Ovary (tissue), 3 donors: ENCODE measurements around the gene VEPH1.

ENCODE experiments used
- CTCF ChIP-seq, 3 donors: fragments of 450-650 bp in 2 of 3; fragments of 200-600 bp in 1 of 3; IDR thresholded peaks; one replicate each; pipeline versions ENCODE4 v1.5.1 to v1.8.0; 2016 to 2022; ENCODE audit warnings: antibody characterized with exemption in 3 of 3, mild to moderate bottlenecking in 1 of 3
- EP300 ChIP-seq: sonication (generic); formaldehyde crosslinking; IDR thresholded peaks from one replicate; pipeline ENCODE4 v1.6.1; 2017; ENCODE audit warnings: antibody characterized with exemption
- POLR2A ChIP-seq: fragments of 450-650 bp; IDR thresholded peaks from one replicate; pipeline ENCODE4 v1.6.1; 2017; ENCODE audit warnings: antibody characterized with exemption, mild to moderate bottlenecking, moderate library complexity
- donor health status: DM: no; HTN: no; CAD: no.

- TF ChIP-seq POLR2A: no peak
- no peak for TF ChIP-seq CTCF (IDR thresholded peaks at IDR 0.05)
- no peak for TF ChIP-seq EP300
These were observed 23.6 kb downstream of the VEPH1 start for GRCh38 chr3:157479464-157480243.
